ENCODE measurements around the gene TIMP1. TPM values are rescaled to one million over a fixed set of nuclear protein-coding genes. Genes with fewer than 3 reads are reported as not detected.

TIMP1 gene
- total and polyA plus RNA-seq, 2 of the 13 experiments (the other 11 are each of a cell fraction or from before 2014, with no cell fraction given): 12.3 to 45.8 TPM

DNA sequence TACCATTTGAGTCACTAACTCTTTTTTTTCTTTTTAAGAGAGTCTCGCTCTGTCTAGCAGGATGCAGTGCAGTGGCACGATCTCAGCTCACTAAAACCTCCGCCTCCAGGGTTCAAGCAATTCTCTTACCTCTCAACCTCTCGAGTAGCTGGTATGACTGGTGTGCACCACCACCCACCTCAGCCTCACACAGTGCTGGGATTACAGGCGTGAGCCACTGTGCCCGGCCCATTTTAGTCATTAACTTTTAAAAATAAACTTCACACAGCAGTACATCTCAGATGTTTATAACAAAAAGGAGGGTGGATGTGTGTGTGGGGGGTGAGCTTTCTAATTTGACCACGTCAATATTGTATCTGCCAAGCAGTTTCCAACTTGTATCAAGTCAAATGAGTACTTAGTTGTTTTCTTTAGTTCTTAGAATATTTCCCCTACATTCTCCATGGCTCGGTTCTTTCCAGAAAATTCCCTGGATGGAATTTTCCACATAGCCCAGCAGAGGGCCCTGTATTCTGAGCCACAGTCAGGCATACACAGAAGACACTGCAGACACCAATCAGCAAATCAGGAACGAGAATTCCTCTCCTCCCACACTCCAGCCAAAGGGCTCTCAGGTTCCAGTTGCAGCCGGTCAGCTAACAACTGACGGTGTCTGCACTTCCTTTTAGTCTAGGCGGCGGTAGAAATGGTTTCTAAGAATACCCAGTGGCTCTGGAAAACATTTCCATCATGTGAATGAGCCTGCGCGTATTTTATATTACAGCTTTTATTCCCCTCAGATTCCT, 41.3 kb upstream of the TIMP1 start (continued):
- TF ChIP-seq KDM6A (CRISPR knock-in tag; IDR thresholded peaks at IDR 0.05; ENCODE audit: low read depth) (no peak), KDM2A (CRISPR knock-in tag; IDR thresholded peaks at IDR 0.05; ENCODE audit: borderline replicate concordance, low read depth) (no peak), ZNF180 (CRISPR knock-in tag; IDR thresholded peaks at IDR 0.05; ENCODE audit: borderline replicate concordance, low read depth) (no peak), ZNF138 (CRISPR knock-in tag; IDR thresholded peaks at IDR 0.05; ENCODE audit: low read depth) (no peak), ZNF101 (CRISPR knock-in tag; IDR thresholded peaks at IDR 0.05; ENCODE audit: borderline replicate concordance, low read depth) (no peak), FOXM1 (CRISPR knock-in tag; IDR thresholded peaks at IDR 0.05) (no peak), ZBTB42 (CRISPR knock-in tag; IDR thresholded peaks at IDR 0.05) (no peak), BHLHE40 (IDR thresholded peaks at IDR 0.05; ENCODE audit: low read length) (no peak), FOXK1 (CRISPR knock-in tag; IDR thresholded peaks at IDR 0.05; ENCODE audit: borderline replicate concordance, low read depth) (no peak), ZNF317 (CRISPR knock-in tag; IDR thresholded peaks at IDR 0.05) (no peak), RFX1 (IDR thresholded peaks at IDR 0.05) (no peak), ZNF672 (CRISPR knock-in tag; IDR thresholded peaks at IDR 0.05) (no peak), BCL6 (CRISPR knock-in tag; IDR thresholded peaks at IDR 0.05) (peak; percentile 66), ESRRA (CRISPR knock-in tag; IDR thresholded peaks at IDR 0.05; ENCODE audit: low read depth) (no peak)
- TF ChIP-seq, protein P1, sequence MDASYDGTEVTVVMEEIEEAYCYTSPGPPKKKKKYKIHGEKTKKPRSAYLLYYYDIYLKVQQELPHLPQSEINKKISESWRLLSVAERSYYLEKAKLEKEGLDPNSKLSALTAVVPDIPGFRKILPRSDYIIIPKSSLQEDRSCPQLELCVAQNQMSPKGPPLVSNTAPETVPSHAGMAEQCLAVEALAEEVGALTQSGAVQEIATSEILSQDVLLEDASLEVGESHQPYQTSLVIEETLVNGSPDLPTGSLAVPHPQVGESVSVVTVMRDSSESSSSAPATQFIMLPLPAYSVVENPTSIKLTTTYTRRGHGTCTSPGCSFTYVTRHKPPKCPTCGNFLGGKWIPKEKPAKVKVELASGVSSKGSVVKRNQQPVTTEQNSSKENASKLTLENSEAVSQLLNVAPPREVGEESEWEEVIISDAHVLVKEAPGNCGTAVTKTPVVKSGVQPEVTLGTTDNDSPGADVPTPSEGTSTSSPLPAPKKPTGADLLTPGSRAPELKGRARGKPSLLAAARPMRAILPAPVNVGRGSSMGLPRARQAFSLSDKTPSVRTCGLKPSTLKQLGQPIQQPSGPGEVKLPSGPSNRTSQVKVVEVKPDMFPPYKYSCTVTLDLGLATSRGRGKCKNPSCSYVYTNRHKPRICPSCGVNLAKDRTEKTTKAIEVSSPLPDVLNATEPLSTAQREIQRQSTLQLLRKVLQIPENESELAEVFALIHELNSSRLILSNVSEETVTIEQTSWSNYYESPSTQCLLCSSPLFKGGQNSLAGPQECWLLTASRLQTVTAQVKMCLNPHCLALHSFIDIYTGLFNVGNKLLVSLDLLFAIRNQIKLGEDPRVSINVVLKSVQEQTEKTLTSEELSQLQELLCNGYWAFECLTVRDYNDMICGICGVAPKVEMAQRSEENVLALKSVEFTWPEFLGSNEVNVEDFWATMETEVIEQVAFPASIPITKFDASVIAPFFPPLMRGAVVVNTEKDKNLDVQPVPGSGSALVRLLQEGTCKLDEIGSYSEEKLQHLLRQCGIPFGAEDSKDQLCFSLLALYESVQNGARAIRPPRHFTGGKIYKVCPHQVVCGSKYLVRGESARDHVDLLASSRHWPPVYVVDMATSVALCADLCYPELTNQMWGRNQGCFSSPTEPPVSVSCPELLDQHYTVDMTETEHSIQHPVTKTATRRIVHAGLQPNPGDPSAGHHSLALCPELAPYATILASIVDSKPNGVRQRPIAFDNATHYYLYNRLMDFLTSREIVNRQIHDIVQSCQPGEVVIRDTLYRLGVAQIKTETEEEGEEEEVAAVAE (CRISPR knock-in tag; IDR thresholded peaks at IDR 0.05; ENCODE audit: borderline replicate concordance): no peak
- TF ChIP-seq, protein P2, sequence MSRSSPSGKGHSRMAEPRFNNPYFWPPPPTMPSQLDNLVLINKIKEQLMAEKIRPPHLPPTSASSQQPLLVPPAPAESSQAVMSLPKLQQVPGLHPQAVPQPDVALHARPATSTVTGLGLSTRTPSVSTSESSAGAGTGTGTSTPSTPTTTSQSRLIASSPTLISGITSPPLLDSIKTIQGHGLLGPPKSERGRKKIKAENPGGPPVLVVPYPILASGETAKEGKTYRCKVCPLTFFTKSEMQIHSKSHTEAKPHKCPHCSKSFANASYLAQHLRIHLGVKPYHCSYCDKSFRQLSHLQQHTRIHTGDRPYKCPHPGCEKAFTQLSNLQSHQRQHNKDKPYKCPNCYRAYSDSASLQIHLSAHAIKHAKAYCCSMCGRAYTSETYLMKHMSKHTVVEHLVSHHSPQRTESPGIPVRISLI (CRISPR knock-in tag; IDR thresholded peaks at IDR 0.05; ENCODE audit: borderline replicate concordance): no peak
- TF ChIP-seq, protein P3, sequence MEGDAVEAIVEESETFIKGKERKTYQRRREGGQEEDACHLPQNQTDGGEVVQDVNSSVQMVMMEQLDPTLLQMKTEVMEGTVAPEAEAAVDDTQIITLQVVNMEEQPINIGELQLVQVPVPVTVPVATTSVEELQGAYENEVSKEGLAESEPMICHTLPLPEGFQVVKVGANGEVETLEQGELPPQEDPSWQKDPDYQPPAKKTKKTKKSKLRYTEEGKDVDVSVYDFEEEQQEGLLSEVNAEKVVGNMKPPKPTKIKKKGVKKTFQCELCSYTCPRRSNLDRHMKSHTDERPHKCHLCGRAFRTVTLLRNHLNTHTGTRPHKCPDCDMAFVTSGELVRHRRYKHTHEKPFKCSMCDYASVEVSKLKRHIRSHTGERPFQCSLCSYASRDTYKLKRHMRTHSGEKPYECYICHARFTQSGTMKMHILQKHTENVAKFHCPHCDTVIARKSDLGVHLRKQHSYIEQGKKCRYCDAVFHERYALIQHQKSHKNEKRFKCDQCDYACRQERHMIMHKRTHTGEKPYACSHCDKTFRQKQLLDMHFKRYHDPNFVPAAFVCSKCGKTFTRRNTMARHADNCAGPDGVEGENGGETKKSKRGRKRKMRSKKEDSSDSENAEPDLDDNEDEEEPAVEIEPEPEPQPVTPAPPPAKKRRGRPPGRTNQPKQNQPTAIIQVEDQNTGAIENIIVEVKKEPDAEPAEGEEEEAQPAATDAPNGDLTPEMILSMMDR (CRISPR knock-in tag; IDR thresholded peaks at IDR 0.05): peak; percentile 66
- TF ChIP-seq, protein P4, sequence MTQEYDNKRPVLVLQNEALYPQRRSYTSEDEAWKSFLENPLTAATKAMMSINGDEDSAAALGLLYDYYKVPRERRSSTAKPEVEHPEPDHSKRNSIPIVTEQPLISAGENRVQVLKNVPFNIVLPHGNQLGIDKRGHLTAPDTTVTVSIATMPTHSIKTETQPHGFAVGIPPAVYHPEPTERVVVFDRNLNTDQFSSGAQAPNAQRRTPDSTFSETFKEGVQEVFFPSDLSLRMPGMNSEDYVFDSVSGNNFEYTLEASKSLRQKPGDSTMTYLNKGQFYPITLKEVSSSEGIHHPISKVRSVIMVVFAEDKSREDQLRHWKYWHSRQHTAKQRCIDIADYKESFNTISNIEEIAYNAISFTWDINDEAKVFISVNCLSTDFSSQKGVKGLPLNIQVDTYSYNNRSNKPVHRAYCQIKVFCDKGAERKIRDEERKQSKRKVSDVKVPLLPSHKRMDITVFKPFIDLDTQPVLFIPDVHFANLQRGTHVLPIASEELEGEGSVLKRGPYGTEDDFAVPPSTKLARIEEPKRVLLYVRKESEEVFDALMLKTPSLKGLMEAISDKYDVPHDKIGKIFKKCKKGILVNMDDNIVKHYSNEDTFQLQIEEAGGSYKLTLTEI (CRISPR knock-in tag; conservative IDR thresholded peaks at IDR 0.05): no peak
- TF ChIP-seq, protein P5, sequence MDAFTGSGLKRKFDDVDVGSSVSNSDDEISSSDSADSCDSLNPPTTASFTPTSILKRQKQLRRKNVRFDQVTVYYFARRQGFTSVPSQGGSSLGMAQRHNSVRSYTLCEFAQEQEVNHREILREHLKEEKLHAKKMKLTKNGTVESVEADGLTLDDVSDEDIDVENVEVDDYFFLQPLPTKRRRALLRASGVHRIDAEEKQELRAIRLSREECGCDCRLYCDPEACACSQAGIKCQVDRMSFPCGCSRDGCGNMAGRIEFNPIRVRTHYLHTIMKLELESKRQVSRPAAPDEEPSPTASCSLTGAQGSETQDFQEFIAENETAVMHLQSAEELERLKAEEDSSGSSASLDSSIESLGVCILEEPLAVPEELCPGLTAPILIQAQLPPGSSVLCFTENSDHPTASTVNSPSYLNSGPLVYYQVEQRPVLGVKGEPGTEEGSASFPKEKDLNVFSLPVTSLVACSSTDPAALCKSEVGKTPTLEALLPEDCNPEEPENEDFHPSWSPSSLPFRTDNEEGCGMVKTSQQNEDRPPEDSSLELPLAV (CRISPR knock-in tag; conservative IDR thresholded peaks at IDR 0.05; ENCODE audit: low read depth): no peak

Data from HepG2 (cell line).